Measurements from ENCODE around the gene BEST3. TPM values are rescaled to one million over a fixed set of nuclear protein-coding genes. Genes with fewer than 3 reads are reported as not detected.

Gene BEST3
- polyA plus RNA-seq, 3 donors: not detected

DNA sequence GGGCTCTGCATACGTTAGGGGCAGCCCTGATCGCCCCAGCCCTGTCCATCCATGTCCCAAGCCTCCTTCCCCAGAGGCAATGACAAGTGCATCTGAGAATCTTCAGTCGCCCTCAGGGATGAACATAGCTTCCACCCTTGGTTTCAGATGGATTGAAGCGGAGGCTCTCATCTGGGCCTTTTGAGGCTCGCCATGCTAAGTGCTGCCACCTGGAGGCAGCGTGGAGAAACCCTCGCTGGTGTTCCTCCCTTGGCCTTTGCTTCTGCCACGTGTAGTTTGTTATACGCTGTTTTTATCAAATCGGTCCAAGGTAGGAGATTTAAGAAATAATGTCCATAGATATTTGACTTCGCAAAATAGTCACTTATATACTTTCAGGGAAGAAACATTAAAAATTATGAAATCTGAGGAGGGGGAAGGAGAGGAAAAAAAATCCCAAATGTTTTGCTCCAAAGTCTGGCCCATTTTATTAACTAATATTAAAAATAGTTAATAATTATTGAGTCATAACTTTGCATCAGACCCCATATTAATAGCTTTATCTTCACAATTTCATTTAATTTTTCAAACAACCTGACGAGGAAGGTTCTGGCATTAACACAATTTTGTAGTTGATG, 59.6 kb downstream of the BEST3 start:
- no peak overlapping the region for H3K4me3 ChIP-seq (replicated peaks in 1 of 3; ENCODE audit: low read depth in 2 of 3, low read length in 3 of 3)
- intact Hi-C loops (cut with micrococcal nuclease): no loop called here
- no peaks in the 10 kb centered on the region for H3K36me3 ChIP-seq (replicated peaks in 1 of 2; ENCODE audit: control insufficient read depth in 1 of 2, insufficient read depth in 2 of 2, low read length in 2 of 2)
- H2AFZ ChIP-seq (ENCODE audit: insufficient read depth, low read depth, low read length, poor library complexity, severe bottlenecking): peak overlapping the region; percentile 31
- TF ChIP-seq, protein P1, sequence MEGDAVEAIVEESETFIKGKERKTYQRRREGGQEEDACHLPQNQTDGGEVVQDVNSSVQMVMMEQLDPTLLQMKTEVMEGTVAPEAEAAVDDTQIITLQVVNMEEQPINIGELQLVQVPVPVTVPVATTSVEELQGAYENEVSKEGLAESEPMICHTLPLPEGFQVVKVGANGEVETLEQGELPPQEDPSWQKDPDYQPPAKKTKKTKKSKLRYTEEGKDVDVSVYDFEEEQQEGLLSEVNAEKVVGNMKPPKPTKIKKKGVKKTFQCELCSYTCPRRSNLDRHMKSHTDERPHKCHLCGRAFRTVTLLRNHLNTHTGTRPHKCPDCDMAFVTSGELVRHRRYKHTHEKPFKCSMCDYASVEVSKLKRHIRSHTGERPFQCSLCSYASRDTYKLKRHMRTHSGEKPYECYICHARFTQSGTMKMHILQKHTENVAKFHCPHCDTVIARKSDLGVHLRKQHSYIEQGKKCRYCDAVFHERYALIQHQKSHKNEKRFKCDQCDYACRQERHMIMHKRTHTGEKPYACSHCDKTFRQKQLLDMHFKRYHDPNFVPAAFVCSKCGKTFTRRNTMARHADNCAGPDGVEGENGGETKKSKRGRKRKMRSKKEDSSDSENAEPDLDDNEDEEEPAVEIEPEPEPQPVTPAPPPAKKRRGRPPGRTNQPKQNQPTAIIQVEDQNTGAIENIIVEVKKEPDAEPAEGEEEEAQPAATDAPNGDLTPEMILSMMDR (IDR thresholded peaks at IDR 0.05): peak; percentile 88
- H3K4me1 ChIP-seq (ENCODE audit: control insufficient read depth in 1 of 2, insufficient read depth in 2 of 2, low read length in 2 of 2): no peaks in the 10 kb centered on the region
- Mint-ChIP-seq H3K27me3 (ENCODE audit: low read depth in 3 of 3) (peaks cover 0 to 4% (median 2%) of the 10 kb centered on the region in 3 donors), H3K36me3 (no peaks in the 10 kb centered on the region), H3K9me3 (no peaks in the 10 kb centered on the region), H3K4me1 (no peaks in the 10 kb centered on the region), H3K27ac (no peak overlapping the region), H3K4me3 (no peak overlapping the region)
- no peak overlapping the region for H3K27ac ChIP-seq (ENCODE audit: low read depth in 1 of 2, low read length in 2 of 2)
- no peak overlapping the region for H3K9ac ChIP-seq (ENCODE audit: insufficient read depth, low read length, poor library complexity, severe bottlenecking)
- WGBS (ENCODE audit: insufficient coverage): 63% methylated on average over 3 of the region's 12 CpGs
- no peaks in the 10 kb centered on the region for H3K27me3 ChIP-seq (ENCODE audit: control insufficient read depth in 2 of 2, insufficient read depth in 2 of 2, low read length in 2 of 2)
- H3K79me2 ChIP-seq (ENCODE audit: insufficient read depth, low read length): no peaks in the 10 kb centered on the region
- peak; percentile 32 to 50 (median 37) for DNase-seq
- no peaks in the 10 kb centered on the region for H4K20me1 ChIP-seq (ENCODE audit: insufficient read depth, low read length)
- H3K9me3 ChIP-seq (replicated peaks in 1 of 2; ENCODE audit: control insufficient read depth in 1 of 2, insufficient read depth in 1 of 2, low read length in 2 of 2): no peaks in the 10 kb centered on the region
- no peak overlapping the region for H3K4me2 ChIP-seq (replicated peaks; ENCODE audit: extremely low read depth, low read length, poor library complexity, severe bottlenecking)

DNA sequence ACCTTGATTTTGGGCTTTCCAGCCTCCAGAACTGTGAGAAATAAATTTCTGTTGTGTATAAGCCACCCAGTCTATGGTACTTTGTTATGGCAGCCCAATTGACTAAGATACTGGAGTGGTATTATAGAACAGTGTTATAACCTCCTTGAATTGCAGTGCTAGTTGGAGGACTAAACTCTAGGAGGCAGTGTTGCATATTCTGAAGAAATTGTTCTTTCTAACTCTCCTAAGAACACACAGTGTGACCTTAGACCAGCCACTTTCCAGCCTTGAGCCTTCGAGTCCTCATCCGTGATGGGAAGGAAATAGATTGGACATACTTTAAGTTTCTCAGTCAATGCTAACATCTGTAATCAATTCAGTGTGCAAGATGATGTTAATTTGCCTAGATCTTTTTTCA, 66.0 kb downstream of the BEST3 start:
- no peaks in the 10 kb centered on the region for H3K36me3 ChIP-seq (replicated peaks in 1 of 2; ENCODE audit: control insufficient read depth in 1 of 2, insufficient read depth in 2 of 2, low read length in 2 of 2)
- no peak for DNase-seq
- Mint-ChIP-seq H3K27ac (no peak overlapping the region), H3K27me3 (ENCODE audit: low read depth in 3 of 3) (peaks cover 0 to 3% (median 3%) of the 10 kb centered on the region in 3 donors), H3K4me3 (no peak overlapping the region), H3K4me1 (peaks cover 2% of the 10 kb centered on the region), H3K36me3 (no peaks in the 10 kb centered on the region), H3K9me3 (peaks cover 0 to 8% (median 0%) of the 10 kb centered on the region in 7 donors)
- no peak overlapping the region for H3K4me2 ChIP-seq (replicated peaks; ENCODE audit: extremely low read depth, low read length, poor library complexity, severe bottlenecking)
- H4K20me1 ChIP-seq (ENCODE audit: insufficient read depth, low read length): no peaks in the 10 kb centered on the region
- no peaks in the 10 kb centered on the region for H3K9me3 ChIP-seq (replicated peaks in 1 of 2; ENCODE audit: control insufficient read depth in 1 of 2, insufficient read depth in 1 of 2, low read length in 2 of 2)
- no peak overlapping the region for H2AFZ ChIP-seq (ENCODE audit: insufficient read depth, low read depth, low read length, poor library complexity, severe bottlenecking)
- no peak overlapping the region for H3K9ac ChIP-seq (ENCODE audit: insufficient read depth, low read length, poor library complexity, severe bottlenecking)
- no peaks in the 10 kb centered on the region for H3K79me2 ChIP-seq (ENCODE audit: insufficient read depth, low read length)
- intact Hi-C loops (cut with micrococcal nuclease): no loop called here
- H3K27me3 ChIP-seq (ENCODE audit: control insufficient read depth in 2 of 2, insufficient read depth in 2 of 2, low read length in 2 of 2): no peaks in the 10 kb centered on the region
- H3K27ac ChIP-seq (ENCODE audit: low read depth in 1 of 2, low read length in 2 of 2): no peak overlapping the region
- H3K4me3 ChIP-seq (replicated peaks in 1 of 3; ENCODE audit: low read depth in 2 of 3, low read length in 3 of 3): no peak overlapping the region
- no peaks in the 10 kb centered on the region for H3K4me1 ChIP-seq (ENCODE audit: control insufficient read depth in 1 of 2, insufficient read depth in 2 of 2, low read length in 2 of 2)
- TF ChIP-seq, protein P1 (IDR thresholded peaks at IDR 0.05): no peak
- WGBS (ENCODE audit: insufficient coverage): no CpG with 5 or more reads among the region's 2 CpGs
